ENCODE measurements around the gene GASK1A. TPM values are rescaled to one million over a fixed set of nuclear protein-coding genes. Genes with fewer than 3 reads are reported as not detected.

Gene GASK1A
- total RNA-seq, 1 experiment from 2014 or later: 5.4 TPM

DNA sequence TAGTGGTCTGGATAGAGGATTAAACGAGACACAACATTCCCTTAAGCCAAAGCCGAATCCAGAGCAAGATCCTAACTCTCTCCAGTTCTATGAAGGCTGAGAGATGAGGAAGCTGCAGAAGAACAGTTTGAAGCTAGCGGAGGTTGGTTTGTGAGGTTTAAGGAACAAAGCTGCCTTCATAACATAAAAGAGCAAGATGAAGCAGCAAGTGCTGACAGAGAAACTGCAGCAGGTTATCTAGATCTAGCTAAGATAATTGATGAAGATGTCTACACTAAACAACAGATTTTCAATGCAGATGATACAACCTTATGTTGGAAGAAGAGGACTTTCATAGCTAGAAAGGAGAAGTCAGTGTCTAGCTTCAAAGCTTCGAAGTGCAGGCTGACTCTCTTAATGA, 14.8 kb upstream of the GASK1A start:
- Histone ChIP-seq H3K79me1 (ENCODE audit: insufficient read depth, low read depth, low read length, poor library complexity, severe bottlenecking) (no peaks in the 10 kb centered on the region), H3K23ac (ENCODE audit: insufficient read length, low read depth, low read length) (no peak overlapping the region), H3K4me1 (ENCODE audit: insufficient read depth, low read length) (no peaks in the 10 kb centered on the region), H3K4me2 (ENCODE audit: insufficient read depth, insufficient read length, low read length) (no peak overlapping the region), H2AFZ (ENCODE audit: low read length) (no peak overlapping the region), H3K27ac (ENCODE audit: insufficient read length, low read depth, low read length) (no peak overlapping the region), H3T11ph (ENCODE audit: low read length) (no peak overlapping the region), H3K4ac (ENCODE audit: low read depth, low read length) (no peak overlapping the region), H3K23me2 (ENCODE audit: insufficient read length, low read depth, low read length, poor library complexity, severe bottlenecking) (no peaks in the 10 kb centered on the region), H4K20me1 (ENCODE audit: control insufficient read depth, insufficient read depth, insufficient read length) (no peaks in the 10 kb centered on the region), H3K56ac (ENCODE audit: insufficient read length, low read depth, low read length) (no peak overlapping the region), H3K9ac (ENCODE audit: extremely low read depth, insufficient read length, low read length) (no peak overlapping the region), H4K91ac (ENCODE audit: insufficient read length, low read depth, low read length) (no peak overlapping the region), H3K79me2 (ENCODE audit: insufficient read depth, low read length) (no peaks in the 10 kb centered on the region), H2AK5ac (ENCODE audit: insufficient read length, low read length) (no peak overlapping the region), H2BK120ac (ENCODE audit: low read depth, low read length, poor library complexity, severe bottlenecking) (no peak overlapping the region), H2BK5ac (ENCODE audit: insufficient read length, low read length) (no peak overlapping the region), H3K9me3 (ENCODE audit: control insufficient read depth, low read depth, low read length) (no peaks in the 10 kb centered on the region), H2BK20ac (ENCODE audit: low read depth, low read length, poor library complexity, severe bottlenecking) (no peak overlapping the region), H3K18ac (ENCODE audit: insufficient read length, low read depth, low read length) (no peak overlapping the region), H4K8ac (replicated peaks; ENCODE audit: insufficient read length, low read depth, low read length) (no peak overlapping the region), H4K5ac (ENCODE audit: insufficient read length, low read depth, low read length) (no peak overlapping the region), H3K14ac (ENCODE audit: insufficient read depth, low read length) (no peak overlapping the region), H3K27me3 (ENCODE audit: insufficient read depth, low read length) (no peaks in the 10 kb centered on the region), H2BK12ac (ENCODE audit: insufficient read length, low read depth, low read length) (no peak overlapping the region), H2BK15ac (ENCODE audit: low read depth, low read length) (no peak overlapping the region)
- no peak for DNase-seq
- Mint-ChIP-seq H3K27me3 (ENCODE audit: low read depth) (peaks cover 7% of the 10 kb centered on the region; the same call in 1 of the 2 replicates), H3K36me3 (ENCODE audit: insufficient read depth in 1 of 3, low read depth in 3 of 3) (no peaks in the 10 kb centered on the region), H3K9me3 (no peaks in the 10 kb centered on the region), H3K27ac (no peak overlapping the region), H3K4me1 (no peaks in the 10 kb centered on the region), H3K4me3 (no peak overlapping the region)
- TF ChIP-seq, protein P1, sequence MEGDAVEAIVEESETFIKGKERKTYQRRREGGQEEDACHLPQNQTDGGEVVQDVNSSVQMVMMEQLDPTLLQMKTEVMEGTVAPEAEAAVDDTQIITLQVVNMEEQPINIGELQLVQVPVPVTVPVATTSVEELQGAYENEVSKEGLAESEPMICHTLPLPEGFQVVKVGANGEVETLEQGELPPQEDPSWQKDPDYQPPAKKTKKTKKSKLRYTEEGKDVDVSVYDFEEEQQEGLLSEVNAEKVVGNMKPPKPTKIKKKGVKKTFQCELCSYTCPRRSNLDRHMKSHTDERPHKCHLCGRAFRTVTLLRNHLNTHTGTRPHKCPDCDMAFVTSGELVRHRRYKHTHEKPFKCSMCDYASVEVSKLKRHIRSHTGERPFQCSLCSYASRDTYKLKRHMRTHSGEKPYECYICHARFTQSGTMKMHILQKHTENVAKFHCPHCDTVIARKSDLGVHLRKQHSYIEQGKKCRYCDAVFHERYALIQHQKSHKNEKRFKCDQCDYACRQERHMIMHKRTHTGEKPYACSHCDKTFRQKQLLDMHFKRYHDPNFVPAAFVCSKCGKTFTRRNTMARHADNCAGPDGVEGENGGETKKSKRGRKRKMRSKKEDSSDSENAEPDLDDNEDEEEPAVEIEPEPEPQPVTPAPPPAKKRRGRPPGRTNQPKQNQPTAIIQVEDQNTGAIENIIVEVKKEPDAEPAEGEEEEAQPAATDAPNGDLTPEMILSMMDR (conservative IDR thresholded peaks at IDR 0.05): no peak
- WGBS (ENCODE audit: extremely low coverage, insufficient read length, low lambda C conversion rate): no CpG with 5 or more reads among the region's 4 CpGs

All from H9 (cell line).